Pancreas (tissue), 10 donors: ENCODE data around the gene C1orf210. TPM values are rescaled to one million over a fixed set of nuclear protein-coding genes. Genes with fewer than 3 reads are reported as not detected.

ENCODE experiments used
- ATAC-seq, 4 donors: fragments of 200-7000 bp; cut with Tn5 transposase; one replicate each; pipeline versions ENCODE4 v1.8.0 to v1.9.1; 2020; ENCODE audit warnings: mild to moderate bottlenecking in 4 of 4, moderate library complexity in 4 of 4
- DNase-seq, 6 donors: peaks; one replicate each; pipeline ENCODE4 v3.0.0-alpha.2; 2020
- FAIRE-seq: peaks from 2 replicates; lab custom pipeline; 2012; peaks lifted over from hg19 to GRCh38; lab: Jason Lieb, UNC
- H3K27ac ChIP-seq, 4 donors: fragments of 200-600 bp; sonication (generic); 1 replicate in 3 of 4; 2 replicates in 1 of 4; pipeline versions ENCODE4 v1.5.0 to v1.8.0; 2020
- H3K27me3 ChIP-seq, 4 donors: fragments of 200-600 bp; one replicate each; pipeline ENCODE4 v1.8.0; 2021
- H3K36me3 ChIP-seq, 3 donors: fragments of 200-600 bp; sonication (generic) in 1 of 3; one replicate each; pipeline versions ENCODE4 v1.5.0 to v1.8.0; 2020 to 2021
- H3K4me1 ChIP-seq, 3 donors: fragments of 200-600 bp; one replicate each; pipeline ENCODE4 v1.8.0; 2021
- H3K4me3 ChIP-seq, 4 donors: fragments of 200-600 bp; sonication (generic) in 2 of 4; one replicate each; pipeline versions ENCODE4 v1.5.0 to v1.8.0; 2020 to 2021
- H3K9me3 ChIP-seq, 4 donors: fragments of 200-600 bp; one replicate each; pipeline ENCODE4 v1.8.0; 2021
- WGBS, 2 donors: extraction: QIAGEN DNeasy Blood & Tissue Kit; methylation state at CpG; one replicate each; pipeline ENCODE4 v1.1.7; 2013; 5-methylcytosine and 5-hydroxymethylcytosine counted together
- intact Hi-C, 3 donors: fragments of 100-400 bp; cut with DNase I; formaldehyde crosslinking; loops; one replicate each; pipeline versions ENCODE4 v1.11.1 to v1.14.2; 2022
- polyA plus RNA-seq, 2 donors: library from polyadenylated mRNA; stranded (reverse); fragments of 200-250 nt; gene quantifications; one replicate each; pipeline ENCODE4 v1.2.3, GENCODE V29; 2013
- total RNA-seq, 6 donors: library from RNA; stranded (reverse); fragmentation: NEBNext Ultra II Directional in 4 of 6; extraction: Animal tissue kit (Norgen Biotek cat#: 25700) in 4 of 6; gene quantifications; one replicate each; pipeline versions ENCODE4 v1.2.1 to v1.2.4, GENCODE V29; 2021 to 2023
- TF ChIP-seq, protein P1 (sequence below), 4 donors: fragments of 200-600 bp; sonication (generic) in 3 of 4; IDR thresholded peaks; one replicate each; pipeline versions ENCODE4 v1.5.0 to v1.8.0; 2021; ENCODE audit warnings: antibody characterized with exemption in 4 of 4
- donor health status: healthy with polysubstance abuse.
- donor health status: DM: no; HTN: no; CAD: no; lungs with moderate emphysema.
- donor health status: DM: no; HTN: no; CAD: no.
- donor health status: control.
- donor health status: control.
- donor health status: Bipolar disorder and iron deficiency.
- donor health status: DM: yes; HTN: yes; CAD: no.
- donor health status: DM: no; HTN: no; CAD: no.
- donor health status: DM: no; HTN: no; CAD: no.
- donor health status: DM: yes; HTN: yes; CAD: no.

Gene C1orf210
- total and polyA plus RNA-seq, 8 donors, result 5.7 to 17.2 (median 12.4) TPM

DNA sequence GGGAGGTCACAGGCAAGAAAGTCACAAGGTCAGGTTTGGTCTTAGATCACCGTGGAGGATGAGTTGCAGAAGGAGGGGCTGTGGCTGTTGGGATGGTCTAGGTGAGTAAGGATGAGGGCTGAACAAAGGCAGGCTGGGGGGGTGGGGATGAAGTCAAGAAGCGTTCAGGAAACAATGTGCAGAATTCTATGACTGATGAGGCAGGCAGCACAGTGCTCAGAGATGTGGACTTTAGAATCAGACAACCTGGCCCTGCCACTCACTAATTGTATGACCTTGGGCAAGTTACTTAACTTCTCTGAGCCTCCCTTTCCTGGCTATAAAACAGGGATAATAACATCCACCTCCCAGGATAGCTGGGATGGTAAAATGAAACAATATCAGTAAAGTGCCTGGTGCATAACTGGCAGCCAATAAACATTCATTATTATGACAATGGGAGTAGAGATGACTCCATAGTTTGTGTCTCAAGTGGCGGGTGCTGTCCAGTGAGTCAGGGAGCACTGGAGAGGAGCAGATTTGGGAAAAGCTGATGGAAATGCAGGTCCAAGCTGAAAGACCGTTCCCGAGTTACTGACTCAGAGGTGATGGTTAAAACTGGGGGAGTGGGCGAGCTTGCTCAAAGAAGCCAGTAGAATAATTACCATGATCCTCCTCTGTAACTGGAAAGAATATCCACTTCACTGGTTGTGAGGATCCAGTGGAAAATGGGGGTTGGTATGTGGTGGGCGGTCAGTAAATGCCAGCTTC, 17.5 kb upstream of the C1orf210 start:
- no peaks in the 10 kb centered on the region for H3K27me3 ChIP-seq
- H3K36me3 ChIP-seq, result no peaks in the 10 kb centered on the region
- WGBS, 2 donors, result 69% methylated on average over 7 of the region's 7 CpGs
- TF ChIP-seq, protein P1, sequence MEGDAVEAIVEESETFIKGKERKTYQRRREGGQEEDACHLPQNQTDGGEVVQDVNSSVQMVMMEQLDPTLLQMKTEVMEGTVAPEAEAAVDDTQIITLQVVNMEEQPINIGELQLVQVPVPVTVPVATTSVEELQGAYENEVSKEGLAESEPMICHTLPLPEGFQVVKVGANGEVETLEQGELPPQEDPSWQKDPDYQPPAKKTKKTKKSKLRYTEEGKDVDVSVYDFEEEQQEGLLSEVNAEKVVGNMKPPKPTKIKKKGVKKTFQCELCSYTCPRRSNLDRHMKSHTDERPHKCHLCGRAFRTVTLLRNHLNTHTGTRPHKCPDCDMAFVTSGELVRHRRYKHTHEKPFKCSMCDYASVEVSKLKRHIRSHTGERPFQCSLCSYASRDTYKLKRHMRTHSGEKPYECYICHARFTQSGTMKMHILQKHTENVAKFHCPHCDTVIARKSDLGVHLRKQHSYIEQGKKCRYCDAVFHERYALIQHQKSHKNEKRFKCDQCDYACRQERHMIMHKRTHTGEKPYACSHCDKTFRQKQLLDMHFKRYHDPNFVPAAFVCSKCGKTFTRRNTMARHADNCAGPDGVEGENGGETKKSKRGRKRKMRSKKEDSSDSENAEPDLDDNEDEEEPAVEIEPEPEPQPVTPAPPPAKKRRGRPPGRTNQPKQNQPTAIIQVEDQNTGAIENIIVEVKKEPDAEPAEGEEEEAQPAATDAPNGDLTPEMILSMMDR (IDR thresholded peaks at IDR 0.05), result no peak
- no peak for FAIRE-seq
- H3K27ac ChIP-seq, result no peak overlapping the region
- peaks cover 0 to 4% (median 0%) of the 10 kb centered on the region in 3 donors for H3K4me1 ChIP-seq
- intact Hi-C loops, result no loop called here
- no peak overlapping the region for H3K4me3 ChIP-seq
- peak in 3 of 4 donors; percentile 16 to 59 (median 57) for ATAC-seq
- no peaks in the 10 kb centered on the region for H3K9me3 ChIP-seq
- DNase-seq, result peak in 2 of 6 donors; percentile 1 to 2

DNA sequence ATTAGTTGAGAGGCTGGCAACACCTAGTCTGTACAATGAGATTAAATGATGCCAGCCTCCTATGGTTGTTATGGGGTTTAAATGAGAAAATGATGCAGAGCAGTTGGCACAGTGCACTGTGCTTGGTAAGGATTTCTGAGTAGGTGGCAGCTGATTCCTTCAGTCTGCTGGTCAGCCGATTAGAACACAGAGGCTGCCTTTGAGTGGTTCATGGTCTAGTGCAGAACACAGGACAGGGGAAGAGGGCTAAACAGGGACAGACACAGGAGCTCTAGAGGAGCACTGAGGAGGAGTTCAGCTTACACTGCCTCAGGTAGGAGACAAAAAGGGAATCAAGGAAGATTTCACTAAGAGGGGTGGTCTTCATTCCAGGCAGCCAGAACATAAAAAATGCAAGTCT, 16.8 kb upstream of the C1orf210 start:
- Histone ChIP-seq H3K9me3 (no peaks in the 10 kb centered on the region), H3K4me3 (no peak overlapping the region), H3K36me3 (no peaks in the 10 kb centered on the region), H3K4me1 (peaks cover 0 to 4% (median 0%) of the 10 kb centered on the region in 3 donors), H3K27me3 (no peaks in the 10 kb centered on the region), H3K27ac (no peak overlapping the region)
- intact Hi-C loops, result no loop called here
- DNase-seq, result no peak
- WGBS, 2 donors, result 83 to 84% methylated on average over 1 of the region's 1 CpG
- TF ChIP-seq, protein P1 (IDR thresholded peaks at IDR 0.05), result no peak
- no peak for FAIRE-seq
- no peak for ATAC-seq

DNA sequence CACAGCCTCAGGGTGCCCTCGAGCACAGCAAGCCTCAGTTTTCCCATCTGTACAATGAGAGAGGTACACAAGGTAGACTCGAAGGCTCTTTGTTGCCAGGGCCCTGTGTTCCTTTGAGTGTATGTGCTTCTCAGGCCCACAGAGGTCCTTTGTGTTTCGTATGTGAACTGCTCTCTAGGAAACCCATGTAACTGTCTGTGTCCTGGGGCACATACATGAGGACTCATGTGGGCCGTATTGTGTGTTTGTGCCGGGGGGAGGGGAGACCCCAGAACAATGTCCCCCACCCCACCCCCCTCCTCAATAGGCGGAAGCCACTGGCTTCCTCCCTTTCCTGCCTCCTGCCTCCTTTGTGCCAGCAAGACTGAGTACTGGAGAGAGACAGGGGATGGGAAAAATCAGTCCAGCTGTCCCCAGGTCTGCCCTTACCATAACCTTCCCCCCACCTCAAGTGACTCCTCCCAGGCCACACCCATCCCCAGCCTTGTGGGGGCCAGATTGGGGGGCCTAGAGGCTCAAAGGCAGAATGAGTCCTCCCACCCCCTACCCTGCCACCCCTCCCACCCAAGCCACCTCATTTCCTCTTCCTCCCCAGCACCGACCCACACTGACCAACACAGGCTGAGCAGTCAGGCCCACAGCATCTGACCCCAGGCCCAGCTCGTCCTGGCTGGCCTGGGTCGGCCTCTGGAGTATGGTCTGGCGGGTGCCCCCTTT, 15.2 kb upstream of the C1orf210 start, which contains the start of gene TIE1:
TSS of gene TIE1 (plus strand) at position 605 of the 717 bp plus-strand sequence. CDS start at position 695, 90 bp downstream.
- intact Hi-C loops, result no loop called here
- 83 to 87% methylated on average over 10 of the region's 10 CpGs for WGBS, 2 donors
- DNase-seq (peak in 1 of 6 donors; percentile 26), FAIRE-seq (no peak), ATAC-seq (no peak)
- Histone ChIP-seq H3K9me3 (no peaks in the 10 kb centered on the region), H3K27ac (no peak within 1 kb of the TSS), H3K36me3 (no peaks in the 10 kb centered on the region), H3K4me3 (no peak within 1 kb of the TSS), H3K27me3 (no peaks in the 10 kb centered on the region), H3K4me1 (peaks cover 3 to 8% (median 6%) of the 10 kb centered on the region in 3 donors)
- TF ChIP-seq, protein P1 (IDR thresholded peaks at IDR 0.05), result no peak

DNA sequence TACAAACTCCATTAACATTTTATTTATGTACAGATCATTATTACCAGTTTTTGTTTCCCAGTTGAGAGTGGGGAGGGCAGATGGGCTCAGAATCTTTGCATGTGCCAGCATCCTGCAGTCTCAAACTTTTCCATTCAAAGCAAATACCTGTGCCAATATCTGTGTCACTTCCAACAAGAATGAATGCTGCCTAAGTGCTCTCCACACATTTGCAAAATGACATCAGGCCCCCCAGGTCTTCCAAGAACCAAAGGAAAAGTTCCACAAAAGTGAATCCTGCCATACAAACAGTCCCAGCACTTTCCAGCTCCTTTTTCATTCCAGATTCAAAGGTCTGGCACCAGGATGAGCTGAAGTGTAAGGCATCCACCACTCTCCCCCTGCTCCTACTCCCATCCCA, 13.7 kb upstream of the C1orf210 start:
- DNase-seq (no peak), FAIRE-seq (no peak), ATAC-seq (no peak)
- H3K4me1 ChIP-seq, result peaks cover 12 to 14% (median 14%) of the 10 kb centered on the region in 3 donors
- H3K27ac ChIP-seq, result no peak overlapping the region
- H3K36me3 ChIP-seq, result no peaks in the 10 kb centered on the region
- TF ChIP-seq, protein P1 (IDR thresholded peaks at IDR 0.05), result no peak
- no peaks in the 10 kb centered on the region for H3K9me3 ChIP-seq
- intact Hi-C loops, result no loop called here
- H3K4me3 ChIP-seq, result no peak overlapping the region
- no peaks in the 10 kb centered on the region for H3K27me3 ChIP-seq
